GM21786 (cell line): ENCODE measurements around the gene SUV39H2.
"Not testable (repeated sequence)": the region's sequence is repeated elsewhere in the genome, so short reads cannot be mapped to it uniquely, and the experiment has no call there.

Source experiments
- ATAC-seq: cut with Tn5 transposase; IDR thresholded peaks from one replicate; pipeline ENCODE4 v1.9.1; 2021; ENCODE audit not compliant: unreplicated experiment

SUV39H2 gene

GRCh38 chr10:14873090-14873760 lies 5.4 kb upstream of the SUV39H2 start:
- peak; percentile 55 for ATAC-seq

- no peak for ATAC-seq
These were observed 2.7 kb upstream of the SUV39H2 start for GRCh38 chr10:14875941-14876340.

- no peak for ATAC-seq
These were observed 1.9 kb upstream of the SUV39H2 start for GRCh38 chr10:14876764-14877163.

GRCh38 chr10:14879124-14879927 lies 660 bp downstream of the SUV39H2 start:
- peak; percentile 8 for ATAC-seq

GRCh38 chr10:14879928-14880193 lies 1.2 kb downstream of the SUV39H2 start:
- no peak for ATAC-seq

GRCh38 chr10:14880229-14880628 lies 1.6 kb downstream of the SUV39H2 start:
- no peak for ATAC-seq

- ATAC-seq: no peak
These were observed 5.4 kb downstream of the SUV39H2 start for GRCh38 chr10:14884082-14884481.

GRCh38 chr10:14889318-14889717 lies 10.7 kb downstream of the SUV39H2 start:
- no peak for ATAC-seq

GRCh38 chr10:14891151-14891550 lies 12.5 kb downstream of the SUV39H2 start:
- no peak for ATAC-seq

GRCh38 chr10:14904316-14904732 lies 25.7 kb downstream of the SUV39H2 start:
- no peak for ATAC-seq

- no peak for ATAC-seq
These were observed 26.2 kb downstream of the SUV39H2 start for GRCh38 chr10:14904864-14905263.

GRCh38 chr10:14905890-14906289 lies 27.2 kb downstream of the SUV39H2 start:
- ATAC-seq: no peak

- ATAC-seq: no peak
These were observed 28.1 kb downstream of the SUV39H2 start for GRCh38 chr10:14906765-14907164.

- not testable (repeated sequence) for ATAC-seq
These were observed 28.9 kb downstream of the SUV39H2 start for GRCh38 chr10:14907591-14907990.

- ATAC-seq: no peak
These were observed 30.4 kb downstream of the SUV39H2 start for GRCh38 chr10:14909101-14909500.

- ATAC-seq: no peak
These were observed 32.3 kb downstream of the SUV39H2 start for GRCh38 chr10:14910953-14911352.

GRCh38 chr10:14911801-14912200 lies 33.1 kb downstream of the SUV39H2 start:
- no peak for ATAC-seq

GRCh38 chr10:14916600-14916999 lies 37.9 kb downstream of the SUV39H2 start:
- no peak for ATAC-seq

- no peak for ATAC-seq
These were observed 39.2 kb downstream of the SUV39H2 start for GRCh38 chr10:14917827-14918226.

- no peak for ATAC-seq
These were observed 40.3 kb downstream of the SUV39H2 start for GRCh38 chr10:14918964-14919363.

- ATAC-seq: no peak
These were observed 45.3 kb downstream of the SUV39H2 start for GRCh38 chr10:14924013-14924412.

GRCh38 chr10:14925268-14925667 lies 46.6 kb downstream of the SUV39H2 start:
- ATAC-seq: no peak

- ATAC-seq: no peak
These were observed 47.4 kb downstream of the SUV39H2 start for GRCh38 chr10:14926061-14926470.
